ENCODE results near the gene ZNF253.
"Not testable (repeated sequence)": the region's sequence is repeated elsewhere in the genome, so short reads cannot be mapped to it uniquely, and the experiment has no call there.

The ZNF253 gene

DNA sequence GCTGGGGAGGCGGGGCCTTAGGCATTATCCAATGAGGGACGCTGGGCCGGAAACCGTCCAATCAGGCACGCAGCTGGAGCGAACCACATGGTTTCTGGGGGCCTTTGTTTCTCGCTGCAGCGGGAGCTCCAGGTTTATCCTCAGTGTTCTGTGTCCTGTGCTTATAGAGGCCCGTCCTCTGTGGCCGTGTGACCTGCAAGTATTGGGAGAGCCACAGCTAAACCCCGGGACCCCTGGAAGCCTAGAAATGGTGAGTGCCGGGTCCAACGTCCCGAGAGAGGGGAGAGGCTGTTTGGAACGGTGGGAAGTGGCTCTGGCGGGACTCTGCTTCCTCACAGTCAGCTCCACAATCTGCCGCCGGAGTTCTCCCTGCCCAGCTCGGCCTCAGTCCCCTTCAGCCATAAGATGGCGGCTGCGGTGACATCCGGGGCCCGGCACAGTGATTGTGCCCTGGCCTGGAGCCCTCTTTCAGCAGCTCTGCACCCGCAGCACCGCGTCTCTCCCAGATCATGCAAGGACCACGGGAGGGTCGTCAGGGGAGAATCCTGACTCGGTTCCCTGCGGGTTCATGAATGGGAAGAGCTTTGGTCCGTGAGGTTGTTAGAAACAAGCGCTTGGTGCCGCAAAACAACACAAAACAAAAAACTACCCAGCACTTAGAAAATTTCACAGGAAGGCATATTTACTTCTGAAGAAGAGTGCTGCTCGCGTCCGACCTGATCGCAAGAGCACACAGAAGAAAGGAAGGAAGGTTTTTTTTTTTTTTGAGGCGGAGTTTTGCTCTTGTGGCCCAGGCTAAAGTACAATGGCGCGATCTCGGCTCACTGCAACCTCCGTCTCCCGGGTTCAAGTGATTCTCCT lies at the start of gene ZNF253:
TSS of gene ZNF253 (plus strand) at position 133 of the 861 bp plus-strand sequence. CDS start at position 248, 115 bp downstream.
- TF ChIP-seq ZNF274 (IDR thresholded peaks at IDR 0.05; ENCODE audit: low read depth, low read length), result no peak
- H3K4me3 ChIP-seq (ENCODE audit: low read length), result peak within 1 kb of the TSS; percentile 77

- no peak overlapping the region for H3K4me3 ChIP-seq (ENCODE audit: low read length)
Observed at GRCh38 chr19:19816679-19817078, 49.0 kb upstream of the ZNF253 start.

DNA sequence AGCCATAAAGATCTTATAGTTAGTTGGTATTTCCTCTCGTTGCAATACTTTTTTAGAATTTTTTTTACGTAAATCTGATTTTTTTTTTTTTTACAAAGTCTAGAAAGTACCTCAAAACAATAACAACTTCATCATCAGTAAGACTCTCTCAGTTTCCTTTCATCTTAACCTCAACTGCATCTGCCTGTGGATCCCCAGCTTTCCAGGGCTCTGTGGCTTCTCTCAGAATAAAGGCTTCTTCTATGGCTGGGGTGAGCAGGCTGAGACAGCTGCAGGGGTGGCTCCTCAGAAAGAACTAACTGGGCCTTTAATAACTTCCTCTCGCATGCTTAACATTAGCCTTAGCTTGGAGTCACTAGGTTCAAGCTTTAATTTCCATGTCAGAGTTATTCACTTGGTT lies 48.3 kb upstream of the ZNF253 start:
- TF ChIP-seq ZNF274 (IDR thresholded peaks at IDR 0.05; ENCODE audit: low read depth, low read length), result no peak
- H3K4me3 ChIP-seq (ENCODE audit: low read length), result no peak overlapping the region

More at GRCh38 chr19:19816679-19817078, 49.0 kb upstream of the ZNF253 start:
- no peak for TF ChIP-seq ZNF274 (IDR thresholded peaks at IDR 0.05; ENCODE audit: low read depth, low read length)

- H3K4me3 ChIP-seq (ENCODE audit: low read length), result peak overlapping the region; percentile 74; the same call in 1 of the 2 replicates
Observed at GRCh38 chr19:19820774-19821320, 44.8 kb upstream of the ZNF253 start.

DNA sequence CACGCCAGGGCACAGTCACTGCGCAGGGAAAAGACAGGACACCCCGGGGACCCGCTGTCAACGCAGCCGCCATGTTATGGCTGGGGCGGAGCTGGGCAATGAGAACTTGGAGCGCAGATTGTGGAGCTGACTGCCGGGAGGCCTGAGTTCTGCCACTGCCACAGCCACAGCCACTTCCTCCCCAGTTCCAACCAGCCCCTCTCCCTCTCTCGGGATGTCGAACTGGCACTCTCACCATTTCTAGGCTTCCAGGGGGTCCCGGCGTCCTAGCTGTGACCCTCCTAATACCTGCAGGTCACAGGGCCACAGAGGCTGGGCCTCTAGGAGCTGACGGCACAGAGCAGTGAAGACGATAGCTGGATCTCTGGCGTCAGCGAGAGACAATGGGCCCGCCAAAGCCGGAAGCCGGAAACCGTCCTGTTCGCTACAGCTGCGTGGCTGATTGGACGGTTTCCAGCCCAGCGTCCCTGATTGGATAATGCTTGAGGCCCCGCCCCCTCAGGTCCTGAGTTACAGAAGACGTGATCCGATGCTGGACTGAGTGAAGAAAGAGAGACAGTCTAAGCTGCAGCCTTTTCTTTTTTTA lies 44.2 kb upstream of the ZNF253 start, which contains the start of gene ZNF506:
TSS of gene ZNF506 (minus strand) at position 385 of the 586 bp plus-strand sequence. CDS start at position 238, 147 bp downstream.
- TF ChIP-seq ZNF274 (IDR thresholded peaks at IDR 0.05; ENCODE audit: low read depth, low read length), result no peak
- peak within 1 kb of the TSS; percentile 74; the same call in 1 of the 2 replicates for H3K4me3 ChIP-seq (ENCODE audit: low read length)

More at GRCh38 chr19:19820774-19821320, 44.8 kb upstream of the ZNF253 start:
- no peak for TF ChIP-seq ZNF274 (IDR thresholded peaks at IDR 0.05; ENCODE audit: low read depth, low read length)

- H3K4me3 ChIP-seq (ENCODE audit: low read length), result peak overlapping the region; percentile 74; the same call in 1 of the 2 replicates
Observed at GRCh38 chr19:19821976-19822375, 43.7 kb upstream of the ZNF253 start.

GRCh38 chr19:19823916-19824315 lies 41.8 kb upstream of the ZNF253 start:
- H3K4me3 ChIP-seq (ENCODE audit: low read length), result no peak overlapping the region
- no peak for TF ChIP-seq ZNF274 (IDR thresholded peaks at IDR 0.05; ENCODE audit: low read depth, low read length)

- no peak for TF ChIP-seq ZNF274 (IDR thresholded peaks at IDR 0.05; ENCODE audit: low read depth, low read length)
Observed at GRCh38 chr19:19826875-19827274, 38.8 kb upstream of the ZNF253 start.

GRCh38 chr19:19835560-19836038 lies 30.1 kb upstream of the ZNF253 start:
- H3K4me3 ChIP-seq (ENCODE audit: low read length), result no peak overlapping the region
- peak; percentile 86 for TF ChIP-seq ZNF274 (IDR thresholded peaks at IDR 0.05; ENCODE audit: low read depth, low read length)

More at GRCh38 chr19:19826875-19827274, 38.8 kb upstream of the ZNF253 start:
- H3K4me3 ChIP-seq (ENCODE audit: low read length), result no peak overlapping the region

DNA sequence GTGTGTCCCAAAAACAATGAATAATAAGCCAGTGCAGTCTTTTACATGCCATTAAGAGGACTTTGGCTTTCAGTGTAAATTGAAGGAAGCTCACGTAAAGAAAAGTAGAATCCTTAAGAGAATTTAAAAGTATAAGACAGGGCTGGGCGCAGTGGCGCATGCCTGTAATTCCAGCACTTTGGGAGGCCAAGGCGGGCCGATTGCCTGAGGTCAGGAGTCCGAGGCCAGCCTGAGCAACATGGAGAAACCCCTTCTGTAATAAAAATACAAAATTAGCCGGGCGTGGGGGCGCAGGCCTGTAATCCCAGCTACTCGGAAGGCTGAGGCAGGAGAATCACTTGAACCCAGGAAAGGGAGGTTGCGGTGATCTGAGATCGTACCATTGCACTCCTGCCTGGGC lies 17.9 kb upstream of the ZNF253 start:
- H3K4me3 ChIP-seq (ENCODE audit: low read length), result no peak overlapping the region
- no peak for TF ChIP-seq ZNF274 (IDR thresholded peaks at IDR 0.05; ENCODE audit: low read depth, low read length)

DNA sequence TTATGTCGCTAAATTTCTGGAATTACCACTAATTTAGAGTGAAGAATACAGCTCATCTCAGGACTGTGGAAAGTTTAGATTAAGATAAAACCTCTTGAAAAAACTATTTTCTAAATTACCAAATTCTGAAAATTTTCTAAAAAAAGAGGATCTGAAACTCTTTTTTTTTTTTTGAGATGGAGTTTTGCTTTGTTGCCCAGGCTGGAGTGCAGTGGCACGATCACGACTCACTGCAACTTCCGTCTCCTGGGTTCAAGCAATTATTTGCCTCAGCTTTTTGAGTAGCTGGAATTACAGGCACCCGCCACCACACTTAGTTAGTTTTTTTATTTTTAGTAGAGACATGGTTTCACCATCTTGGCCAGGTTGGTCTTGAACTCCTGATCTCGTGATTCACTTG lies 16.6 kb upstream of the ZNF253 start:
- TF ChIP-seq ZNF274 (IDR thresholded peaks at IDR 0.05; ENCODE audit: low read depth, low read length), result no peak
- H3K4me3 ChIP-seq (ENCODE audit: low read length), result no peak overlapping the region

DNA sequence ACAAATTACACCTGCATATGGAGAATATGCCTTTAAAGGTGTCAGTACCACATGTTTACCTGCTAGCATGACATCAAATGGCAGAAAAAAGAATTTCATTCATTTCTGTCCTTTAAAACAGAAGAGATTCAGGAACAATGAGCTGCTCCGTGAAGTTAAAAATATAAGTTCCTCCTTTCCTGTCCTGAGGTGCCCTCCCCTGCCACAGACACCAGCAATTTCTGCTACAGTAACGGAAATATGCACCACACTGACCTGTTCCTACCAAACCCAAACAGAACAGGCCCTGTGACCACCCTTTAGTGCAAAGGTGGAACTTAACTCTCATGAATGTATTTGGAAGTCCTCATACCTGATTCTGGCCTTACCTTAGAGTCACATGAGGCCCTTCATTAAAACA lies 13.9 kb upstream of the ZNF253 start:
- H3K4me3 ChIP-seq (ENCODE audit: low read length), result not testable (repeated sequence)

- H3K4me3 ChIP-seq (ENCODE audit: low read length), result no peak overlapping the region
- TF ChIP-seq ZNF274 (IDR thresholded peaks at IDR 0.05; ENCODE audit: low read depth, low read length), result no peak
Observed at GRCh38 chr19:19858751-19859150, 6.9 kb upstream of the ZNF253 start.

GRCh38 chr19:19860756-19861390 lies 4.8 kb upstream of the ZNF253 start:
- no peak for TF ChIP-seq ZNF274 (IDR thresholded peaks at IDR 0.05; ENCODE audit: low read depth, low read length)
- no peak overlapping the region for H3K4me3 ChIP-seq (ENCODE audit: low read length)
